ENCODE data around the gene PHYH. TPM values are rescaled to one million over a fixed set of nuclear protein-coding genes. Genes with fewer than 3 reads are reported as not detected.
"Not testable (repeated sequence)": the region's sequence is repeated elsewhere in the genome, so short reads cannot be mapped to it uniquely, and the experiment has no call there.

The PHYH gene
- total RNA-seq, 1 donor from 2014 or later = 20.0 TPM

GRCh38 chr10:13247784-13248183, 52.1 kb downstream of the PHYH start:
- no peak for DNase-seq (ENCODE audit: low spot score)
- Mint-ChIP-seq H3K9me3 (no peaks in the 10 kb centered on the region), H3K36me3 (ENCODE audit: low read depth) (no peaks in the 10 kb centered on the region), H3K4me3 (ENCODE audit: low read depth) (no peak overlapping the region), H3K27me3 (ENCODE audit: low read depth) (no peaks in the 10 kb centered on the region), H3K4me1 (ENCODE audit: low read depth) (no peaks in the 10 kb centered on the region), H3K27ac (no peak overlapping the region)
- intact Hi-C loops (cut with micrococcal nuclease) = no loop called here

GRCh38 chr10:13247246-13247645, 52.6 kb downstream of the PHYH start:
- no peak overlapping the region for H3K27ac Mint-ChIP-seq
- no peaks in the 10 kb centered on the region for H3K9me3 Mint-ChIP-seq
- DNase-seq (ENCODE audit: low spot score) = no peak
- intact Hi-C loops (cut with micrococcal nuclease) = no loop called here
- H3K36me3 Mint-ChIP-seq (ENCODE audit: low read depth) = no peaks in the 10 kb centered on the region
- no peaks in the 10 kb centered on the region for H3K27me3 Mint-ChIP-seq (ENCODE audit: low read depth)
- H3K4me3 Mint-ChIP-seq (ENCODE audit: low read depth) = no peak overlapping the region
- H3K4me1 Mint-ChIP-seq (ENCODE audit: low read depth) = no peaks in the 10 kb centered on the region

- H3K27ac Mint-ChIP-seq; H3K27me3 Mint-ChIP-seq (ENCODE audit: low read depth); H3K36me3 Mint-ChIP-seq (ENCODE audit: low read depth); H3K9me3 Mint-ChIP-seq; DNase-seq (ENCODE audit: low spot score); H3K4me3 Mint-ChIP-seq (ENCODE audit: low read depth); H3K4me1 Mint-ChIP-seq (ENCODE audit: low read depth); intact Hi-C loops (cut with micrococcal nuclease): not testable (repeated sequence)
These were observed 57.6 kb downstream of the PHYH start for GRCh38 chr10:13242260-13242659.

- H3K4me1 Mint-ChIP-seq (ENCODE audit: low read depth) = no peaks in the 10 kb centered on the region
These were observed 58.3 kb downstream of the PHYH start for GRCh38 chr10:13241613-13242012.

GRCh38 chr10:13239923-13240322, 59.9 kb downstream of the PHYH start:
- H3K9me3 Mint-ChIP-seq = no peaks in the 10 kb centered on the region
- H3K36me3 Mint-ChIP-seq (ENCODE audit: low read depth) = no peaks in the 10 kb centered on the region
- no peak overlapping the region for H3K4me3 Mint-ChIP-seq (ENCODE audit: low read depth)
- H3K27me3 Mint-ChIP-seq (ENCODE audit: low read depth) = no peaks in the 10 kb centered on the region
- DNase-seq (ENCODE audit: low spot score) = no peak
- no peak overlapping the region for H3K27ac Mint-ChIP-seq
- no peaks in the 10 kb centered on the region for H3K4me1 Mint-ChIP-seq (ENCODE audit: low read depth)
- intact Hi-C loops (cut with micrococcal nuclease) = no loop called here

More at GRCh38 chr10:13241613-13242012, 58.3 kb downstream of the PHYH start:
- no peak for DNase-seq (ENCODE audit: low spot score)
- no peaks in the 10 kb centered on the region for H3K36me3 Mint-ChIP-seq (ENCODE audit: low read depth)
- H3K27me3 Mint-ChIP-seq (ENCODE audit: low read depth) = no peaks in the 10 kb centered on the region
- no peak overlapping the region for H3K4me3 Mint-ChIP-seq (ENCODE audit: low read depth)
- intact Hi-C loops (cut with micrococcal nuclease) = no loop called here
- no peaks in the 10 kb centered on the region for H3K9me3 Mint-ChIP-seq
- no peak overlapping the region for H3K27ac Mint-ChIP-seq

- Mint-ChIP-seq H3K27me3 (ENCODE audit: low read depth) (no peaks in the 10 kb centered on the region), H3K4me1 (ENCODE audit: low read depth) (no peaks in the 10 kb centered on the region), H3K36me3 (ENCODE audit: low read depth) (no peaks in the 10 kb centered on the region), H3K27ac (no peak overlapping the region), H3K4me3 (ENCODE audit: low read depth) (no peak overlapping the region), H3K9me3 (no peaks in the 10 kb centered on the region)
- DNase-seq (ENCODE audit: low spot score) = no peak
- intact Hi-C loops (cut with micrococcal nuclease) = no loop called here
These were observed 61.4 kb downstream of the PHYH start for GRCh38 chr10:13238271-13239077.

GRCh38 chr10:13236638-13237037, 63.2 kb downstream of the PHYH start:
- Mint-ChIP-seq H3K27me3 (ENCODE audit: low read depth) (no peaks in the 10 kb centered on the region), H3K36me3 (ENCODE audit: low read depth) (no peaks in the 10 kb centered on the region), H3K27ac (no peak overlapping the region), H3K4me1 (ENCODE audit: low read depth) (no peaks in the 10 kb centered on the region), H3K4me3 (ENCODE audit: low read depth) (no peak overlapping the region), H3K9me3 (no peaks in the 10 kb centered on the region)
- DNase-seq (ENCODE audit: low spot score) = no peak
- intact Hi-C loops (cut with micrococcal nuclease) = no loop called here

GRCh38 chr10:13234736-13235135, 65.1 kb downstream of the PHYH start:
- H3K27ac Mint-ChIP-seq; H3K4me3 Mint-ChIP-seq (ENCODE audit: low read depth); intact Hi-C loops (cut with micrococcal nuclease); H3K4me1 Mint-ChIP-seq (ENCODE audit: low read depth); H3K36me3 Mint-ChIP-seq (ENCODE audit: low read depth); H3K9me3 Mint-ChIP-seq; H3K27me3 Mint-ChIP-seq (ENCODE audit: low read depth); DNase-seq (ENCODE audit: low spot score): not testable (repeated sequence)

- H3K36me3 Mint-ChIP-seq (ENCODE audit: low read depth) = no peaks in the 10 kb centered on the region
- intact Hi-C loops (cut with micrococcal nuclease) = no loop called here
- no peaks in the 10 kb centered on the region for H3K4me1 Mint-ChIP-seq (ENCODE audit: low read depth)
- no peak within 1 kb of the TSS for H3K4me3 Mint-ChIP-seq (ENCODE audit: low read depth)
- no peaks in the 10 kb centered on the region for H3K27me3 Mint-ChIP-seq (ENCODE audit: low read depth)
- H3K9me3 Mint-ChIP-seq = no peaks in the 10 kb centered on the region
- H3K27ac Mint-ChIP-seq = no peak within 1 kb of the TSS
- no peak for DNase-seq (ENCODE audit: low spot score)
These were observed 65.7 kb downstream of the PHYH start, which contains the start of gene UCMA for GRCh38 chr10:13234172-13234571. UCMA (minus strand) TSS chr10:13234374; CDS start chr10:13234258, 116 bp downstream.

- Mint-ChIP-seq H3K27ac (no peak overlapping the region), H3K27me3 (ENCODE audit: low read depth) (no peaks in the 10 kb centered on the region), H3K36me3 (ENCODE audit: low read depth) (no peaks in the 10 kb centered on the region), H3K9me3 (no peaks in the 10 kb centered on the region), H3K4me3 (ENCODE audit: low read depth) (no peak overlapping the region), H3K4me1 (ENCODE audit: low read depth) (no peaks in the 10 kb centered on the region)
- intact Hi-C loops (cut with micrococcal nuclease) = no loop called here
- DNase-seq (ENCODE audit: low spot score) = no peak
These were observed 66.5 kb downstream of the PHYH start for GRCh38 chr10:13233358-13233757.

- Mint-ChIP-seq H3K27ac (no peak overlapping the region), H3K4me1 (ENCODE audit: low read depth) (no peaks in the 10 kb centered on the region), H3K4me3 (ENCODE audit: low read depth) (no peak overlapping the region), H3K36me3 (ENCODE audit: low read depth) (no peaks in the 10 kb centered on the region), H3K9me3 (no peaks in the 10 kb centered on the region), H3K27me3 (ENCODE audit: low read depth) (no peaks in the 10 kb centered on the region)
- DNase-seq (ENCODE audit: low spot score) = no peak
- intact Hi-C loops (cut with micrococcal nuclease) = no loop called here
These were observed 68.1 kb downstream of the PHYH start for GRCh38 chr10:13231808-13232207.

- H3K27ac Mint-ChIP-seq = no peak overlapping the region
- intact Hi-C loops (cut with micrococcal nuclease) = no loop called here
- H3K27me3 Mint-ChIP-seq (ENCODE audit: low read depth) = no peaks in the 10 kb centered on the region
- DNase-seq (ENCODE audit: low spot score) = no peak
- H3K9me3 Mint-ChIP-seq = no peaks in the 10 kb centered on the region
- H3K36me3 Mint-ChIP-seq (ENCODE audit: low read depth) = no peaks in the 10 kb centered on the region
- H3K4me3 Mint-ChIP-seq (ENCODE audit: low read depth) = no peak overlapping the region
- no peaks in the 10 kb centered on the region for H3K4me1 Mint-ChIP-seq (ENCODE audit: low read depth)
These were observed 68.7 kb downstream of the PHYH start for GRCh38 chr10:13231190-13231589.
